Endodermal cell (in vitro differentiated cells): ENCODE data around the gene MAP3K9. TPM values are rescaled to one million over a fixed set of nuclear protein-coding genes. Genes with fewer than 3 reads are reported as not detected.

Experiments
- DNase-seq: peaks from one replicate; pipeline ENCODE4 v3.0.0-alpha.2; 2017
- H3K27ac ChIP-seq: 2 replicates; pipeline ENCODE4 v1.5.1; 2013; ENCODE audit warnings: mild to moderate bottlenecking, low read depth, low read length, moderate library complexity
- H3K27me3 ChIP-seq: 2 replicates; pipeline ENCODE4 v1.6.1; 2013; ENCODE audit warnings: mild to moderate bottlenecking, low read length, moderate library complexity; ENCODE audit not compliant: insufficient read depth, control insufficient read depth, poor library complexity, severe bottlenecking
- H3K36me3 ChIP-seq: 2 replicates; pipeline ENCODE4 v1.7.0; 2013; ENCODE audit warnings: mild to moderate bottlenecking, low read length, moderate library complexity; ENCODE audit not compliant: control insufficient read depth, insufficient read depth
- H3K4me1 ChIP-seq: one replicate; pipeline ENCODE4 v1.7.0; 2013; ENCODE audit warnings: low read length; ENCODE audit not compliant: control insufficient read depth, insufficient read depth
- H3K4me3 ChIP-seq: 2 replicates; pipeline ENCODE4 v1.5.1; 2013; ENCODE audit warnings: mild to moderate bottlenecking, low read length, moderate library complexity
- H3K9ac ChIP-seq: 2 replicates; pipeline ENCODE4 v1.6.1; 2013; ENCODE audit warnings: mild to moderate bottlenecking, low read length, moderate library complexity; ENCODE audit not compliant: poor library complexity, severe bottlenecking; ENCODE audit errors: extremely low read depth
- H3K9me3 ChIP-seq: 2 replicates; pipeline ENCODE4 v1.6.1; 2013; ENCODE audit warnings: mild to moderate bottlenecking, low read length, moderate library complexity; ENCODE audit not compliant: control insufficient read depth
- H3K27ac Mint-ChIP-seq: 2 replicates; pipeline ENCODE4 v1.8.0; 2020; ENCODE audit warnings: mixed read lengths
- H3K27me3 Mint-ChIP-seq: 2 replicates; pipeline ENCODE4 v1.8.0; 2021; ENCODE audit warnings: mild to moderate bottlenecking, mixed read lengths; ENCODE audit not compliant: insufficient read depth
- H3K36me3 Mint-ChIP-seq: 2 replicates; pipeline ENCODE4 v1.8.0; 2020; ENCODE audit warnings: low read depth, mixed read lengths
- H3K4me1 Mint-ChIP-seq: 2 replicates; pipeline ENCODE4 v1.8.0; 2020; ENCODE audit warnings: mixed read lengths
- H3K4me3 Mint-ChIP-seq: 2 replicates; pipeline ENCODE4 v1.8.0; 2020; ENCODE audit warnings: mild to moderate bottlenecking, moderate library complexity, mixed read lengths
- H3K9me3 Mint-ChIP-seq: 2 replicates; pipeline ENCODE4 v1.8.0; 2020; ENCODE audit warnings: mild to moderate bottlenecking, mixed read lengths
- WGBS, 2 experiments: methylation state at CpG; one replicate each; pipeline versions ENCODE4 v1.1.5 to v1.1.7; 2013; ENCODE audit warnings: missing lambda C conversion rate in 2 of 2, mixed read lengths in 1 of 2; ENCODE audit not compliant: insufficient coverage in 1 of 2, insufficient read length in 1 of 2; 5-methylcytosine and 5-hydroxymethylcytosine counted together
- total RNA-seq, 2 donors: library from RNA; stranded (reverse); fragmentation: NEBNext Ultra II Directional in 1 of 2; extraction: Animal tissue kit (Norgen Biotek cat#: 25700) in 1 of 2; gene quantifications; 2 replicates in 1 of 2; 3 replicates in 1 of 2; pipeline ENCODE4 v1.2.1, GENCODE V29; 2021
- TF ChIP-seq, protein P1 (sequence below): fragments of 200-600 bp; sonication (generic); conservative IDR thresholded peaks from 2 replicates; pipeline ENCODE4 v1.5.0; 2021; ENCODE audit warnings: antibody characterized with exemption, mild to moderate bottlenecking

Gene MAP3K9
- total RNA-seq, 2 donors from 2014 or later: 34.1 to 38.5 TPM

DNA sequence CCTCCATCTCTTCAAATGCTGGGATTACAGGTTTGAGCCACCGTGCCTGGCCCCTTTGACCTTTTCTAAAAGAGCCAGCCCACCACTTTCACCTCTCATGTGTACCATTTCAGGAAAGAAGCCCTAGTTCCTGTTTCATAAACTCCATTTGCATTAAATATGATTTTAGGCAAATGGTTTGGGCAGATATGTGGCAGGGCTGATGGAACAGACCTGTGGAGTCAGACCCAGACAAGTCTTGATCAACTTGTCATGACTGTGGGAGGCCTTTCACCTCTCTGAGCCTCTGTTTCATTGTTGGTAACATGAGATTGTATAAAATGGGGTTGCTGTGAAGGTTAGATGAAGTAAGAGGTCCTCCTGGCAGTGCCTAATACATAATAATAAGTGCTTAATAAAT, 5.2 kb upstream of the MAP3K9 start:
- no peak overlapping the region for H3K27ac ChIP-seq
- no peaks in the 10 kb centered on the region for H3K27me3 ChIP-seq
- Mint-ChIP-seq H3K27me3 (peaks cover 8% of the 10 kb centered on the region), H3K36me3 (peaks cover 6% of the 10 kb centered on the region), H3K9me3 (peaks cover 2% of the 10 kb centered on the region), H3K4me1 (peaks cover 12% of the 10 kb centered on the region), H3K4me3 (no peak overlapping the region), H3K27ac (no peak overlapping the region)
- peaks cover 5% of the 10 kb centered on the region for H3K36me3 ChIP-seq
- TF ChIP-seq, protein P1, sequence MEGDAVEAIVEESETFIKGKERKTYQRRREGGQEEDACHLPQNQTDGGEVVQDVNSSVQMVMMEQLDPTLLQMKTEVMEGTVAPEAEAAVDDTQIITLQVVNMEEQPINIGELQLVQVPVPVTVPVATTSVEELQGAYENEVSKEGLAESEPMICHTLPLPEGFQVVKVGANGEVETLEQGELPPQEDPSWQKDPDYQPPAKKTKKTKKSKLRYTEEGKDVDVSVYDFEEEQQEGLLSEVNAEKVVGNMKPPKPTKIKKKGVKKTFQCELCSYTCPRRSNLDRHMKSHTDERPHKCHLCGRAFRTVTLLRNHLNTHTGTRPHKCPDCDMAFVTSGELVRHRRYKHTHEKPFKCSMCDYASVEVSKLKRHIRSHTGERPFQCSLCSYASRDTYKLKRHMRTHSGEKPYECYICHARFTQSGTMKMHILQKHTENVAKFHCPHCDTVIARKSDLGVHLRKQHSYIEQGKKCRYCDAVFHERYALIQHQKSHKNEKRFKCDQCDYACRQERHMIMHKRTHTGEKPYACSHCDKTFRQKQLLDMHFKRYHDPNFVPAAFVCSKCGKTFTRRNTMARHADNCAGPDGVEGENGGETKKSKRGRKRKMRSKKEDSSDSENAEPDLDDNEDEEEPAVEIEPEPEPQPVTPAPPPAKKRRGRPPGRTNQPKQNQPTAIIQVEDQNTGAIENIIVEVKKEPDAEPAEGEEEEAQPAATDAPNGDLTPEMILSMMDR: no peak
- DNase-seq: peak; percentile 37
- 89% methylated on average over 1 of the region's 1 CpG; no CpG with 5 or more reads in 1 of the 2 experiments for WGBS, 2 experiments
- H3K9ac ChIP-seq: no peak overlapping the region
- H3K4me1 ChIP-seq: no peaks in the 10 kb centered on the region
- peak overlapping the region; percentile 94 for H3K4me3 ChIP-seq
- H3K9me3 ChIP-seq: no peaks in the 10 kb centered on the region

DNA sequence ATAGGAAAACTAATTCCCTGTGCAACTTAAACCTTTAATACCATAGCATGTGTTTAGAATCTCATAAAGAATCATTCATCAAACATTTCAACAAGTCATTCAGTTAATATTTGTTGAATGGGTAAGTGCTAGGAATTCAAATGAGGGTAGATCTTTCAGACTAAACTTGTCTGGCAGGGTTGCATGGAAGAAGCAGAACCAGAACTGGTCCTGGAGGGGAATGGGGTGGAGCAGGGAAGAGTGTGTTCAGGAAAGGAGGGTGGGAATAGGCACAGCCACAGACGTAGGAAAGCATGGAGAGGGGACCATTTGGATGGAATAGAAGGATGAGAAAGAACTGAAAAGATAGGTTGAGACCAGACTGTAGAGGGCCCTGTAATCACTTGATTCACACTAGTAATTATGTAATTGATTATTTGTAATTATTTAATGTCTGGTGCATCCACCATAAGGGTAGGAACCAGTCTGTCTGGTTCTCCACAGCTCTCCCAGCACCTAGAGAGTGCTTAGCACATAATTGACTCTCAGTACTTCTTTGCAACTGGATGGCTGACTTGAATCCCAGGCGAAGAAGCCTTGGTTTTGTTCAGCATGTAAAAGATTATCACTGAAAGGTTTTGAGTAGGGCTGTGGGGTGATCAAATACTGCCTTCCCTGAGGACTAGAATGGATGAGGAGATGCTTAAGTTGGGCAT, 3.0 kb upstream of the MAP3K9 start:
- Histone ChIP-seq H3K4me1 (no peaks in the 10 kb centered on the region), H3K9ac (peak overlapping the region; percentile 58), H3K27me3 (no peaks in the 10 kb centered on the region), H3K9me3 (no peaks in the 10 kb centered on the region), H3K4me3 (peak overlapping the region; percentile 94), H3K27ac (no peak overlapping the region), H3K36me3 (peaks cover 5% of the 10 kb centered on the region)
- DNase-seq: peak; percentile 39
- peaks cover 6% of the 10 kb centered on the region for H3K36me3 Mint-ChIP-seq
- no peaks in the 10 kb centered on the region for H3K9me3 Mint-ChIP-seq
- H3K4me1 Mint-ChIP-seq: peaks cover 17% of the 10 kb centered on the region
- no peak overlapping the region for H3K27ac Mint-ChIP-seq
- H3K27me3 Mint-ChIP-seq: no peaks in the 10 kb centered on the region
- TF ChIP-seq, protein P1: no peak
- WGBS, 2 experiments: 79 to 82% methylated on average over 2 of the region's 2 CpGs
- no peak overlapping the region for H3K4me3 Mint-ChIP-seq

DNA sequence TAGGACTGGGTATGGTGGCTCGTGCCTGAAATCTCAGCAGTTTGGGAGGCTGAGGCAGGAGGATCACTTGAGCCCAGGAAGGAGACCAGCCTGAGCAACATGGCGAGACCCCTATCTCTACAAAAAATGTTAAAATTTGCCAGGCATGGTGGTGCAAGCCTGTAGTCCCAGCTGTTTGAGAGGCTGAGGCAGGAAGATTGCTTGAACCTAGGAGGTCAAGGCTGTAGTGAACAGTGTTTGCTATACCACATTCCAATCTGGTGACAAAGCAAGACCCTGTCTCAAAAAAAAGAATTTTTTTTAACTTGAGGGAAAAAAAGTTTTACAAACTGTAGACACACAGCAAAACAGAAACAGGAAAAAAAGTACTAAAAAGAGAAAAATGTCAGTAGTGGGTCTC, 2.3 kb upstream of the MAP3K9 start:
- TF ChIP-seq, protein P1: no peak
- Histone ChIP-seq H3K36me3 (peaks cover 9% of the 10 kb centered on the region), H3K27me3 (no peaks in the 10 kb centered on the region), H3K9ac (peak overlapping the region; percentile 58), H3K4me1 (no peaks in the 10 kb centered on the region), H3K4me3 (peak overlapping the region; percentile 94), H3K27ac (no peak overlapping the region), H3K9me3 (no peaks in the 10 kb centered on the region)
- DNase-seq: no peak
- Mint-ChIP-seq H3K27me3 (no peaks in the 10 kb centered on the region), H3K4me3 (no peak overlapping the region), H3K27ac (no peak overlapping the region), H3K9me3 (no peaks in the 10 kb centered on the region), H3K4me1 (peaks cover 15% of the 10 kb centered on the region), H3K36me3 (peaks cover 6% of the 10 kb centered on the region)
- 87 to 100% methylated on average over 2 of the region's 2 CpGs for WGBS, 2 experiments
